Suppressor macrophage (primary cell): Measurements from ENCODE around the gene PRKN.

Experiments used
- DNase-seq, 4 experiments: peaks; one replicate each; pipeline ENCODE4 v3.0.0-alpha.2; 2020 to 2022

Gene PRKN

GRCh38 chr6:161686655-161687054, 1040.9 kb downstream of the PRKN start:
- DNase-seq, result no peak

DNA sequence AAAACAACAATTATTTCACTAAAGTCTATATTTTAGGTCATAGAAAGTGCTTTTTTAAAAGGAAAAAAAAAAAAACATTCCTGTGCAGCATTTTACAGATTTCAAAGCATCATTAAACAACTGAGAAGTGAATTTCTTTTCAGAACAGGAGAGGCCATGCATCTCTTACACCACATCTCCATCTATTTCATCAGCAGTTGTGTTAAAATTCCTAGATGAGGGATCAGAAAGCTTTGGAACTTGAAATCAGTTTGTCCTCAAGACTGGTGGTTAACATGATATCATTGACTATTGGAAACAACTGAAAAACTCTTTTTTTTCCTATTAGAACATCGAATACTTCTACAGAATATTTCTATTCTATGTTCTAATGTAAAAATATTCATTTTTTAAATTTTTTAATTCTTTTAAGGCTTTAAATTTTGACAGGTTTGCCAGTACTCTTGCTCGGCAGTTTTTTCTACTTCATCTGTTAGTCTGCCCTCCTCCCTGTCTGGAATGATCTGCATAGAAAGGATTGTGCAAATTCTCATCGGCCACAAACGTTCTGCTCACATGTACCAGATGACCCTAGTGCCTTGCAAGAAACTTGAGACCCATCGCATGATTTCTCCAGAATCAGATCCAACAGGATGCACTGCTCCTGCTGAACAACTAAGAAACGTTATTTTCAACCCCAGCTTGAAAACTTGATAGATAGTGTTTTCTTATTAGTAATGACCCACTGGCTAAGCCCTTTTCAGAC, 1042.7 kb downstream of the PRKN start:
- DNase-seq, result no peak

GRCh38 chr6:161683400-161683799, 1044.2 kb downstream of the PRKN start:
- DNase-seq, result no peak

GRCh38 chr6:161682982-161683381, 1044.6 kb downstream of the PRKN start:
- no peak for DNase-seq

GRCh38 chr6:161679980-161680538, 1047.5 kb downstream of the PRKN start:
- no peak for DNase-seq

- DNase-seq, result no peak
Observed at GRCh38 chr6:161677188-161677587, 1050.4 kb downstream of the PRKN start.

DNA sequence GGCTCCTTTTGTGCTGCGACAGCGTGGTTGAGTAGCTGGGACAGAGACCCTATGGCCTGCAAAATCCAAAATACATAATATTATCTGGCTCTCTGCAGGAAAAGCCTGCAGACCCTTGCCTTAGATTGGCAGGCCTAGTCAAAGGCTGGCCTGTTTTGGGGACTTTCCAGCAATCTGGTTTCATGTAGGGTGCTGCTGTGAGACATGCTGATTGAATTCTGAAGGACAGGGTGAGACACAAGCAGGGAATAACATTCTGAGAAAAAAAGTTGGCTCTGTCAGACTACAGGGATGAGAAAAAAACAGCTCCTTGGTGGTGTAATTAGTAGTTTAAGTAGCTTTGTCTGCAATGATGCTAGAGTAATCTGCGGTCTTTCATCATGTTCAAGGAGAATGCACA, 1051.0 kb downstream of the PRKN start:
- DNase-seq, result no peak

DNA sequence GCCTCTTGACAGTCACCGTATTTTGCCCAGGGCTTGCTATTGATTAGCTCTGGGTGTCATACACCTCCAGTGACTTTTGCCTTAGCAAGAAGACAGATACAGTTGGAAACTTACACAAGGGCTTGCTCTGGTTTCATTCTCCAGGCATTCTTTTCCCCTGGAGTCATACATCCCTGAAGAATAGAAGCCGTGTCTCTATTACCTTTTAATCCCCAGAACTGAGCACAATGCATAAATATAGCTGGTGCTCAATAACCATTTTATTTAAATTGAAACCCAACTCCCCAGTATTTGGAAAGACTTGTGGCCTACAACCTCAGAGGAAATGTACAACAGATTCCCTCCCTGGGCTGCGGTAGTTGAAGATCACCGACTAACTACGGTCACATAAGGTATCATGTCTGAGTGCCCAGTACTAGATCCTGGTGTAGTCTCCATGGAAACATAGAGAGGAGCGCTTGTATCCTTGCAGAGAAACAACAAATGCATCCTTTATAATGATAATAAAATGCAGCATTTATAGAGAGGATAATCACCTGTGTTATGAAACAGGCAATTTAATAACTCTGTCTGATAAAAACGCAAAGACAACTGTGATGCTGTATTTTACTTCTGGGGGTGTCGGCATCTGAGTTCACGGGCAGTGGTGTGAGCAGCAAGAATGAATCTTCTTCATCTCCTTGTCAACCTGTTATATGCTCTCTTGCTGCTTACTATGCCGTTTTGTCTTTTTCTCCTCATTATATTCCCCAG, 1052.5 kb downstream of the PRKN start:
- no peak for DNase-seq

DNA sequence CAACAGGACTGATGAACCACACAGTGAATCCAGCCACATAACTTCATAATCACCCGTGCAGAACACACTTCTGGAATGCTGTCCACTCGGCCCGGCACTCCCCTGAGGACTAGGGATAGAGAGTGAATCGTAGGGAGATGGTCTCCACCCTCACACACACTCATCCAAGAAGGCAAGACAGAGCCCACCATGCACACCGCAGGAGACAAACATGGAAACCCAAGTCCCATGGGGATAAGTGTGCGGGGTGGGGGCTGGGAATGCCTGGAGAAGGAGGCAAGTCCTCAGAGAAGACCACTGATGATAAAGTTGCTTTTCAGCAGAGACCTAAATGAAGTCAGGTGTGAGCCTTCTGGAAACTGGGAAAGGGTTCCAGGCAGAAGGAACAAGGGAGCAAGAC, 1054.5 kb downstream of the PRKN start:
- DNase-seq, result no peak

DNA sequence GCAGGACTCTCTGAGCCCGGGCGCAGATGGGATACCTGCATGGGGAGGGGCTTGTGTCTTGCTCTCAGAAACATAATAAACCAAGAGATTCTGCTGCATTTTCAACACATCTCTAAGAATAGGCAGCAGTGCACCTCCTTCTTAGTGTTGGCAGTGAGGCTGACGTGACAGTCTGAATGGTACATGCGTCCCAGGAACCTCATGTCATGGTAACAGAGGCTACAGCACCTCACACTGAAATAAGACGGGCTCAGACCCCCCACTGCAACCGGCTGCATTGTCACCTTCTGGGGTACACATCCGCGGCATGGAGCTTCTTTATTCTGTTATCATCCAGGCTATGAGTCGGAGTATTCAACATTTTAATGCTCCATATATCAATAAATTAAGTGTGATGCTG, 1056.4 kb downstream of the PRKN start:
- DNase-seq, result no peak

DNA sequence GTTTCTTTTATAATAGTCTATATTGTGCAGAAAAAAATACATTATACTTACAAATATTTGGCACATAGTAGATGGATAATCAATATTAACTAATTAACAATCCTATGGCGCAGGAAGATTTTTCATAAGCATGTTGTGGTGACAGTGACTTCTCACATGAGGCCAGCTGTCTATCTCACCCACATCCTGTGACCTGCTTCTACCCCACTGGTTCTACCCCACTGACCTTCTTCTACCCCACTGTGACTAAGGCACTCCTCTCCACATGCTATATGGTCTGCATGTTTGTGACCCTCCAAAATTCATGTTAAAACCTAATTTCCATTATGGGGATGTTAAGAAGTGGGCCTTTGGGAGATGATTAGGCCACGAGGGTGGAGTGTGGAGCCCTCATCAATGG, 1058.9 kb downstream of the PRKN start:
- no peak for DNase-seq

DNA sequence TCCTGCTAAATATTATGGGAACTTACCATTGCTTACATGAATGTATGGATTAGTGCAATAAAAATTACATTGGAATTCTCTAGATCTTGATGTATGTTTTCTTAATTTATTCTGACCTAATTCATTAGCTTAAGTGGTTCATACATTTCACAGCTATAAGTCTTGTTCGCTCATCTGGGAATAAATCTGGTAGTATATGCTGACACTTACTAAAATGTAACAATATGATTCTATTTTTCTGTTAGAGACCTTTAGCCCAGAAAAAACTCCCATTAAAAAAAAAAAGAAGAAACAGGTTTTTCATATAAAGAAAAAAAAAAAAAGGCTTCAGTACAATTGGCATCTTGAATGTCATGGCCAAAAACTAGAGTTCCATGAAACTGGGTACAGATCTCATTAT, 1059.6 kb downstream of the PRKN start:
- DNase-seq, result no peak

DNA sequence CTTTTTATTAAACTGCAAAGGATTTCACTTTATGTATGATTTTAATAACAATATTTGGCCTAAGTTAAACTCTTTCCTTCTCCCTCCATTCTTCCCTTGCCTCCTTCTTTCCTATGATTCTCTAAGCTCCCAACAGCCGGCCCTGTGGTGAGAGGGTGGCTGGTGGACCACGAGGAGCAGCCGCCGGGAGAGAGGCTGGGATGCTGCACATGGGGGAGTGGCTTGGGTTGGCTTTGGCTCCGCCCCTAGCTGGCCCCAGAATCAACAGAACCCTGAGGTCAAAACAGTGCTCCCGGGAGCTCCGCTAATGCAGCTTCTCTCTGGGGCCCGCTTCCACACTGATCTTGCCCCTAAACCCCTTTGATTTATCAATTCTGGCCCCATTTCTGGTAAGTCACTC, 1063.9 kb downstream of the PRKN start:
- DNase-seq, result no peak

DNA sequence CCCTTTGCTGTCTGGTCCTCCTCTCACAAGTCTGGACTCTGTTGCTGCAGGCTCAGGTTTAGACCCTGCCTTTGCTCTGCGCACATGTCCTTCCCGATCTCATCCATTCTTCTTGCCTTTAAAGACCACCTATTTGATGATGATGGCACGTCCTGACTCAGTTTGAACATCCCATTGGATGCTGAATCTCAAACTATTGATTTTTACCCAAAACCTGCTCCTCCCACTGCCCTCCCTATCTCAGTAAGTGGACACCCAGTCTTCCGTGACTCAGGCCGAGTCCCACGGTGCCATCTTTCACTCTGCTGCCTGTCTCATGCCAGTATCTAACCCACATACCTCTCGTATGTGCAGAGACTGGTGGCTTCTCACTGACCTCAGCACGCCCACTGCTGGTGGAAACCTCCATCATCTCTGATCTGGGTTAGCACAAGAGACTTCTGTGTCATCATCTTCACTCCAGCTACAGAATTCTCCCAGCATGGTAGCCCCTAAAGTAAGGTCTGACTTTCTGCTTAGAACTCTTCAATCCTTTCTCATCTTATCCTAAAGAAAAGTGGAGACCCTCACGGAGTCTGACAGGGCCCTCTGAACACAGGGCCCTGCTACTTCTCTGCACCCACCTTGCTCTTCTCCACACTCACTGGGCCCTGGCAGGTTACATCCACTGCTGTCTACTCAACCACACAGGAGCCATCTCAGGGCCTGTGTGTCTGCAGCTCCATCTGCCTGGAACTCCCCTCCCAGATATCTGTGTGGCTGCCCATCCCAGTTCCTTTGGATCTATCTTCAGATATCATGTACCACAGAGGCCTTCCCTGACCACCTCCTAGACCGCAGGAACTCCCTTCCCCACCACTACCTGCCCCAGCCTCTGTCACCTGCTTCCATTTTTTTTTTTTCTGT, 1066.6 kb downstream of the PRKN start:
- no peak for DNase-seq

- no peak for DNase-seq
Observed at GRCh38 chr6:161658211-161658610, 1069.4 kb downstream of the PRKN start.

- no peak for DNase-seq
Observed at GRCh38 chr6:161654209-161654608, 1073.4 kb downstream of the PRKN start.

DNA sequence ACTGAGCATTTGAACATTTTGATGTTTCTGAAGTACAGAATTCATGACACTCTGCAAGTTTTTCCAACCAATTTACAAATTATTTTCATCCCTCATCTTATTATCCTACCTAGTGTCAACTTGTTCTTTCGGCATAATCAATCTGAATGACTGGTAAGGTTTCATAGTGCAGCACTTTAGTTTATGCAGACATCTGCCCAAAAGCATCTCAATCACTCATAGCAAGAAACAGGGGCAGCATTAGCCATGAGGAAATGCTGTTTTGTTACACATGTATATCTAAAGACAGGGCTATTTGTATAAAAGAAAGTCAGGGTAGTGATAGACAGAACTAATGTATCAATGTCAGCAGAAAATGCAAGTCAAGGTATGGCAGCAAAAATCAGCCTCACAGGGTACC, 1075.6 kb downstream of the PRKN start:
- DNase-seq, result no peak

- DNase-seq, result no peak
Observed at GRCh38 chr6:161649841-161650240, 1077.7 kb downstream of the PRKN start.

GRCh38 chr6:161649068-161649467, 1078.5 kb downstream of the PRKN start:
- DNase-seq, result no peak

GRCh38 chr6:161647234-161647633, 1080.3 kb downstream of the PRKN start:
- DNase-seq, result no peak

- DNase-seq, result no peak
Observed at GRCh38 chr6:161644521-161644920, 1083.0 kb downstream of the PRKN start.

- DNase-seq, result no peak
Observed at GRCh38 chr6:161641175-161641574, 1086.4 kb downstream of the PRKN start.

GRCh38 chr6:161639772-161640171, 1087.8 kb downstream of the PRKN start:
- DNase-seq, result no peak
